Measurements from ENCODE around the gene TREML4. TPM values are rescaled to one million over a fixed set of nuclear protein-coding genes. Genes with fewer than 3 reads are reported as not detected.
A peak's percentile ranks its signal among the peaks of the same experiment; 100 is the strongest.

Gene TREML4
- polyA plus RNA-seq, 5 donors, result not detected

- peak; percentile 34 to 42 for DNase-seq
Observed at GRCh38 chr6:41284726-41285125, 56.6 kb downstream of the TREML4 start.

GRCh38 chr6:41286544-41287346 lies 58.6 kb downstream of the TREML4 start, which contains the start of gene TREM1:
TSS of gene TREM1 (minus strand) at chr6:41286682. CDS start at chr6:41286655, 27 bp downstream.
- peak in 1 of 2 donors; percentile 35 for DNase-seq

GRCh38 chr6:41288030-41288753 lies 60.0 kb downstream of the TREML4 start:
- DNase-seq, result no peak

Other genes with a start within 250 kb of the TREML4 start
- gene UNC5CL, start 189.1 kb upstream of the TREML4 start, polyA plus RNA-seq (ENCODE audit: insufficient read depth in 1 of 5, insufficient read length in 5 of 5, low replicate concordance in 1 of 5), result 10 to 100 TPM in 1 of 5 donors, 1 to 10 TPM in 4; 3.2 to 12.2 (median 5.5) TPM
- 1 to 10 TPM in 2 of 5 donors, under 1 TPM in 3; 0.28 to 1.6 (median 0.77) TPM for gene TSPO2, start 185.9 kb upstream of the TREML4 start, polyA plus RNA-seq (ENCODE audit: insufficient read depth in 1 of 5, insufficient read length in 5 of 5, low replicate concordance in 1 of 5)
- gene APOBEC2, start 175.1 kb upstream of the TREML4 start, polyA plus RNA-seq (ENCODE audit: insufficient read depth in 1 of 5, insufficient read length in 5 of 5, low replicate concordance in 1 of 5), result 10 to 100 TPM in 1 of 5 donors, 1 to 10 TPM in 1, under 1 TPM in 3; 0.61 to 20.8 (median 0.69) TPM
- 10 to 100 TPM; 39.3 to 60.3 (median 55.5) TPM for gene OARD1, start 156.0 kb upstream of the TREML4 start, polyA plus RNA-seq (ENCODE audit: insufficient read depth in 1 of 5, insufficient read length in 5 of 5, low replicate concordance in 1 of 5)
- gene NFYA, start 155.4 kb upstream of the TREML4 start, polyA plus RNA-seq (ENCODE audit: insufficient read depth in 1 of 5, insufficient read length in 5 of 5, low replicate concordance in 1 of 5), result 10 to 100 TPM; 44.0 to 65.2 (median 52.6) TPM
- 1 to 10 TPM; 1.1 to 2.4 (median 1.5) TPM for gene TREML1, start 74.0 kb upstream of the TREML4 start, polyA plus RNA-seq (ENCODE audit: insufficient read depth in 1 of 5, insufficient read length in 5 of 5, low replicate concordance in 1 of 5)
- under 1 TPM in 4 of 5 donors, not detected in 1; 0.18 to 0.56 (median 0.33) TPM for gene TREM2, start 65.2 kb upstream of the TREML4 start, polyA plus RNA-seq (ENCODE audit: insufficient read depth in 1 of 5, insufficient read length in 5 of 5, low replicate concordance in 1 of 5)
- under 1 TPM; 0.17 to 0.47 (median 0.21) TPM for gene TREML2, start 27.2 kb upstream of the TREML4 start, polyA plus RNA-seq (ENCODE audit: insufficient read depth in 1 of 5, insufficient read length in 5 of 5, low replicate concordance in 1 of 5)
- gene TREM1, start 58.3 kb downstream of the TREML4 start, polyA plus RNA-seq (ENCODE audit: insufficient read depth in 1 of 5, insufficient read length in 5 of 5, low replicate concordance in 1 of 5), result 1 to 10 TPM in 3 of 5 donors, under 1 TPM in 2; 0.61 to 2.8 (median 1.4) TPM
- gene NCR2, start 107.3 kb downstream of the TREML4 start, polyA plus RNA-seq (ENCODE audit: insufficient read depth in 1 of 5, insufficient read length in 5 of 5, low replicate concordance in 1 of 5), result not detected

All from right lung (tissue), 5 donors.